Measurements from ENCODE around the gene CAPS.

DNA sequence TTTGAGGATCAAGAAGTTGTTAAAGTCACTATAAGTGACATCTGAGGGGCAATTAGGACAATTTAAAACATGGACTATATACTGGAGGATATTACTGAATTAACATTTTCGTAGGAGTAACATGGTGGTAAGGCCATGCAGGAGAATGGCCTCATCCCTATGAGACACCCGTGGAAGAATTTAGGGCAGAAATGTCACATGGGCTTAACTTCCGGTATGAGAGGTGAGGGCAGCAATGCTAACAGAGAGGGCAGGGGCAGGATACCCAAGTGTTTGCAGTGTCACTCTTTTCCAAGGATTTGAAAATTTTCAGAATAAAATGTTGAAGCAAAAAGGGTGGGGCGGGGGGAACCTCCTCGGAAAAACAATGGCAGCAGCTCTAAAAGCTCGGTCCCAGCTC, 40.2 kb downstream of the CAPS start:
- TF ChIP-seq, protein P1, sequence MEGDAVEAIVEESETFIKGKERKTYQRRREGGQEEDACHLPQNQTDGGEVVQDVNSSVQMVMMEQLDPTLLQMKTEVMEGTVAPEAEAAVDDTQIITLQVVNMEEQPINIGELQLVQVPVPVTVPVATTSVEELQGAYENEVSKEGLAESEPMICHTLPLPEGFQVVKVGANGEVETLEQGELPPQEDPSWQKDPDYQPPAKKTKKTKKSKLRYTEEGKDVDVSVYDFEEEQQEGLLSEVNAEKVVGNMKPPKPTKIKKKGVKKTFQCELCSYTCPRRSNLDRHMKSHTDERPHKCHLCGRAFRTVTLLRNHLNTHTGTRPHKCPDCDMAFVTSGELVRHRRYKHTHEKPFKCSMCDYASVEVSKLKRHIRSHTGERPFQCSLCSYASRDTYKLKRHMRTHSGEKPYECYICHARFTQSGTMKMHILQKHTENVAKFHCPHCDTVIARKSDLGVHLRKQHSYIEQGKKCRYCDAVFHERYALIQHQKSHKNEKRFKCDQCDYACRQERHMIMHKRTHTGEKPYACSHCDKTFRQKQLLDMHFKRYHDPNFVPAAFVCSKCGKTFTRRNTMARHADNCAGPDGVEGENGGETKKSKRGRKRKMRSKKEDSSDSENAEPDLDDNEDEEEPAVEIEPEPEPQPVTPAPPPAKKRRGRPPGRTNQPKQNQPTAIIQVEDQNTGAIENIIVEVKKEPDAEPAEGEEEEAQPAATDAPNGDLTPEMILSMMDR (IDR thresholded peaks at IDR 0.05) = no peak
- TF ChIP-seq EZH2phosphoT487 (IDR thresholded peaks at IDR 0.05) (no peak), EZH2 (IDR thresholded peaks at IDR 0.05) (no peak)

Data from neural progenitor cell (in vitro differentiated cells).